Right atrium auricular region (tissue), 2 donors: ENCODE measurements around the gene HYAL2. TPM values are rescaled to one million over a fixed set of nuclear protein-coding genes. Genes with fewer than 3 reads are reported as not detected.

Experiments used
- DNase-seq: peaks from one replicate; pipeline ENCODE4 v3.0.0-alpha.2; 2019; ENCODE audit warnings: low spot score
- H3K27ac ChIP-seq, 2 donors: fragments of 200-600 bp; sonication (generic); 1 replicate in 1 of 2; 2 replicates in 1 of 2; pipeline ENCODE4 v1.5.1; 2016 to 2019
- H3K27me3 ChIP-seq, 2 donors: fragments of 200-600 bp; sonication (generic); one replicate each; pipeline versions ENCODE4 v1.5.1 to v1.6.0; 2017 to 2019
- H3K36me3 ChIP-seq: fragments of 200-600 bp; sonication (generic); one replicate; pipeline ENCODE4 v1.5.1; 2016
- H3K4me1 ChIP-seq, 2 donors: fragments of 200-600 bp; sonication (generic); one replicate each; pipeline versions ENCODE4 v1.5.1 to v1.6.0; 2017 to 2019
- H3K4me3 ChIP-seq, 2 donors: fragments of 200-600 bp; sonication (generic); 1 replicate in 1 of 2; 2 replicates in 1 of 2; pipeline ENCODE4 v1.5.1; 2017 to 2019; ENCODE audit warnings: mild to moderate bottlenecking in 1 of 2, moderate library complexity in 1 of 2
- H3K9me3 ChIP-seq, 2 donors: fragments of 200-600 bp; sonication (generic); one replicate each; pipeline ENCODE4 v1.5.1; 2019
- total RNA-seq, 2 donors: library from RNA; depleted of rRNA; stranded (reverse); fragments of >200 nt; gene quantifications; one replicate each; pipeline ENCODE4 v1.1.0, GENCODE V29; 2016
- TF ChIP-seq, protein P1 (sequence below), 2 donors: fragments of 200-600 bp; sonication (generic); IDR thresholded peaks; one replicate each; pipeline ENCODE4 v1.5.1; 2019; ENCODE audit warnings: antibody characterized with exemption in 2 of 2

HYAL2 gene
- total RNA-seq, 2 donors from 2014 or later: 129 to 198 TPM

- H3K27me3 ChIP-seq: no peaks in the 10 kb centered on the region
- TF ChIP-seq, protein P1, sequence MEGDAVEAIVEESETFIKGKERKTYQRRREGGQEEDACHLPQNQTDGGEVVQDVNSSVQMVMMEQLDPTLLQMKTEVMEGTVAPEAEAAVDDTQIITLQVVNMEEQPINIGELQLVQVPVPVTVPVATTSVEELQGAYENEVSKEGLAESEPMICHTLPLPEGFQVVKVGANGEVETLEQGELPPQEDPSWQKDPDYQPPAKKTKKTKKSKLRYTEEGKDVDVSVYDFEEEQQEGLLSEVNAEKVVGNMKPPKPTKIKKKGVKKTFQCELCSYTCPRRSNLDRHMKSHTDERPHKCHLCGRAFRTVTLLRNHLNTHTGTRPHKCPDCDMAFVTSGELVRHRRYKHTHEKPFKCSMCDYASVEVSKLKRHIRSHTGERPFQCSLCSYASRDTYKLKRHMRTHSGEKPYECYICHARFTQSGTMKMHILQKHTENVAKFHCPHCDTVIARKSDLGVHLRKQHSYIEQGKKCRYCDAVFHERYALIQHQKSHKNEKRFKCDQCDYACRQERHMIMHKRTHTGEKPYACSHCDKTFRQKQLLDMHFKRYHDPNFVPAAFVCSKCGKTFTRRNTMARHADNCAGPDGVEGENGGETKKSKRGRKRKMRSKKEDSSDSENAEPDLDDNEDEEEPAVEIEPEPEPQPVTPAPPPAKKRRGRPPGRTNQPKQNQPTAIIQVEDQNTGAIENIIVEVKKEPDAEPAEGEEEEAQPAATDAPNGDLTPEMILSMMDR (IDR thresholded peaks at IDR 0.05): no peak
- H3K9me3 ChIP-seq: no peaks in the 10 kb centered on the region
- peaks cover 0 to 50% of the 10 kb centered on the region in 2 donors for H3K4me1 ChIP-seq
- peak overlapping the region; percentile 89 to 90 for H3K27ac ChIP-seq
- H3K36me3 ChIP-seq: no peaks in the 10 kb centered on the region
- no peak for DNase-seq
- H3K4me3 ChIP-seq: peak overlapping the region; percentile 35 to 65
These were observed 23.0 kb downstream of the HYAL2 start for GRCh38 chr3:50299638-50299928.

GRCh38 chr3:50298836-50299637 lies 23.5 kb downstream of the HYAL2 start, which contains the start of the genes HYAL3 and NAA80:
HYAL3 (minus strand) TSS chr3:50299405; CDS start chr3:50295602, 3,803 bp downstream.
NAA80 (minus strand) TSS chr3:50299405; CDS start chr3:50297463, 1,942 bp downstream.
- TF ChIP-seq, protein P1 (IDR thresholded peaks at IDR 0.05): peak in 1 of 2 donors; percentile 41
- DNase-seq: peak; percentile 100
- no peaks in the 10 kb centered on the region for H3K9me3 ChIP-seq
- H3K27ac ChIP-seq: peak within 1 kb of the TSS; percentile 89 to 90
- no peaks in the 10 kb centered on the region for H3K27me3 ChIP-seq
- H3K4me1 ChIP-seq: peaks cover 0 to 50% of the 10 kb centered on the region in 2 donors
- peak within 1 kb of the TSS; percentile 39 to 65 for H3K4me3 ChIP-seq
- H3K36me3 ChIP-seq: no peaks in the 10 kb centered on the region

GRCh38 chr3:50297896-50298725 lies 24.4 kb downstream of the HYAL2 start:
- Histone ChIP-seq H3K4me3 (peak overlapping the region; percentile 39 to 65), H3K36me3 (no peaks in the 10 kb centered on the region), H3K27me3 (no peaks in the 10 kb centered on the region), H3K4me1 (peaks cover 0 to 46% of the 10 kb centered on the region in 2 donors), H3K27ac (peak overlapping the region; percentile 86 to 89), H3K9me3 (no peaks in the 10 kb centered on the region)
- TF ChIP-seq, protein P1 (IDR thresholded peaks at IDR 0.05): no peak
- no peak for DNase-seq

DNA sequence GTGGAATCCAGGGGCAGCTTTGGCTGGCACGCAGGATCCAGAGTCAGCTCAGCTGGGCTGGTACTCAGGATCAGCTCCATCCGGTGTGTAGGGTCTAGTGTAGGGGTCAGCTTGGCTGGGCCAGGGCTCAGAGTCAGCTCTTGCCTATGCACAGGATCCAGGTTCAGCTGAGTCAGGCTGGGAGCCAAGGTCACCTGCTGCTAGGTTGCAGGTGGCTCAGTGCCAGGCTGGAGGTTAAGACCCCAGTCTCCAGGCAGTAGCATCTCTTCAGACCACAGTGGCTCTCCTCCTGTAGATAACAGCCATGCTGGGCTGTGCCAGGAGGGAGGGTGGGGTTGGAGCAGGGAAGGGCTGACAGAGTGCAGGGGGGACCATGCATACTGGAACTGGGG lies 25.2 kb downstream of the HYAL2 start:
- no peaks in the 10 kb centered on the region for H3K36me3 ChIP-seq
- no peaks in the 10 kb centered on the region for H3K9me3 ChIP-seq
- H3K27ac ChIP-seq: no peak overlapping the region
- DNase-seq: no peak
- TF ChIP-seq, protein P1 (IDR thresholded peaks at IDR 0.05): no peak
- H3K27me3 ChIP-seq: no peaks in the 10 kb centered on the region
- peaks cover 0 to 46% of the 10 kb centered on the region in 2 donors for H3K4me1 ChIP-seq
- no peak overlapping the region for H3K4me3 ChIP-seq

GRCh38 chr3:50296721-50297383 lies 25.7 kb downstream of the HYAL2 start:
- no peaks in the 10 kb centered on the region for H3K9me3 ChIP-seq
- TF ChIP-seq, protein P1 (IDR thresholded peaks at IDR 0.05): no peak
- H3K4me1 ChIP-seq: peaks cover 0 to 44% of the 10 kb centered on the region in 2 donors
- no peak overlapping the region for H3K27ac ChIP-seq
- no peak overlapping the region for H3K4me3 ChIP-seq
- no peaks in the 10 kb centered on the region for H3K27me3 ChIP-seq
- DNase-seq: no peak
- no peaks in the 10 kb centered on the region for H3K36me3 ChIP-seq
